Embryonic facial prominence (tissue), 1 donor: ENCODE data around the gene MLLT3.

Experiments
- DNase-seq: peaks from one replicate; pipeline ENCODE4 v3.0.0-alpha.2; 2016; ENCODE audit errors: extremely low spot score

Gene MLLT3

DNA sequence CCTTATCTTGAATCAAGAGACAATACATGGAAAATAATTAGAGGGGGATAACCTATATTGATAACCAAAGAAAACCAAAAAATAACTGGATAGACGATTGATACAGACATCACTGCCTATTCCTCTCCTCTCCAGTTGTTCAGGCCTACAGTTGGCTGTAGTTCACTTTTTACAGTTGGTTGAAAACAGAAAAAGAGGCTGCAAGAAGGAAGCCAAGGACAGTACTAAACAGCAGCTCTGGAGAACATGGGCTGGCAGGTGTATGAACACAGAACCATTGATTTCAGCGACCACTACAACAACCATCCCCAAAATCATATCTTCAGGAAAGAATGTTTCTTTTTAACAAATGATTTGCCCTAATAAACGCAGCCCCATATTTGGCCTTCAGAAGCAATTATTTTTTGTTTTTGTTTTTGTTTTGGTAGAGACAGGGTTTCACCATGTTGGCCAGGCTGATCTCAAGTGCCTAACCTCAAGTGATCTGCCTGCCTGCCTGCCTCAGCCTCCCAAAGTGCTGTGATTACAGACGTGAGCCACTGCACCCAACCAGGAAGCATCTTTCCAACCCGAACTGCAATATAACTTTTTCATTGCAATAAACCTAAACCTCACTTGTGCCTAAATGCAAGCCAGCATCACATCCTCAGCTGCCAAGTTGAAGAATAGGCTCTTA lies 64.3 kb downstream of the MLLT3 start:
- no peak for DNase-seq

DNA sequence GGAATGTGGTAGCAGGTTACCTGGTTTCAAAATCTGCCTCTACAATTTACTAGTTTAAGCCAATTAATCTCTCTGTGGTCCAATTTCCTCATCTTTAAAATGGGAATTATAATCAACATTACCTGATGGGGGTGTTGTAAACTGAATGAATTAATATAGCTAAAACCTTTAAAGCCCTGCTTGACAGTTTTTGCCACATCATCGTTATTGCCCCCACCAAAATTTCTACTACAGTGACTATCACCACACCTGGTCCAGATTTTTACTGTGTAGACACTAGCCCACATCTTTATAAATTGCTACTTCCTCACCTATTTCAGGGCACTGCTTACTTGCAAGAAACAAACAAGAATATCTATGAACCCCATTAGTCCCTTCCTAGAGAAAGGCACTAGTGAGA lies 65.0 kb downstream of the MLLT3 start:
- no peak for DNase-seq

DNA sequence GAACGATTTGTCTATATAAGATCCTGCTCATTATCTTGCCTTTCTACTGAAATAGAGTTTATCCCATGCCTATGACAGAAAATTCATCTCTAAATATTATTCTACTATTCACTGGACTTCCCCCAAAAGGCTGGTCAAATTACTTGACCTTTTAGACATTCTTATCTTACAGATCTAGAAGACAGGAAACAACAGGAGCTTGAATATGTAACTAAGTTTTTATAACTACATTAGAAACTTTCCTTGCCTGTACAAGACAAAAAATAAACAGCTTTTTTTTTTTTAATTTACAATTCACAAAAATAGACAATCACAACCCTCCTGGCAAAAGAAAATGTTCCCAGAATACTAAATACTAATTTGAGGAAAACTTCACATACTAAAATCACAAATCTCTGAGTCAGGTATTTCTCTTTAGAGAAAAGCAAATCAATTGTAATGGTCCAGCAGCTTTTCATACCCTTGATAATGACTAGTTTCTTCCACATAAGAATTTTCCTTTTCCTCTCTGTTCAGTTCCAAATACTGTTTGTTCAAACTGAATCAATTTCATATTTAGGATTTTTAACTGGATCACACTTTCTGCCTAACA lies 68.6 kb downstream of the MLLT3 start:
- no peak for DNase-seq

DNA sequence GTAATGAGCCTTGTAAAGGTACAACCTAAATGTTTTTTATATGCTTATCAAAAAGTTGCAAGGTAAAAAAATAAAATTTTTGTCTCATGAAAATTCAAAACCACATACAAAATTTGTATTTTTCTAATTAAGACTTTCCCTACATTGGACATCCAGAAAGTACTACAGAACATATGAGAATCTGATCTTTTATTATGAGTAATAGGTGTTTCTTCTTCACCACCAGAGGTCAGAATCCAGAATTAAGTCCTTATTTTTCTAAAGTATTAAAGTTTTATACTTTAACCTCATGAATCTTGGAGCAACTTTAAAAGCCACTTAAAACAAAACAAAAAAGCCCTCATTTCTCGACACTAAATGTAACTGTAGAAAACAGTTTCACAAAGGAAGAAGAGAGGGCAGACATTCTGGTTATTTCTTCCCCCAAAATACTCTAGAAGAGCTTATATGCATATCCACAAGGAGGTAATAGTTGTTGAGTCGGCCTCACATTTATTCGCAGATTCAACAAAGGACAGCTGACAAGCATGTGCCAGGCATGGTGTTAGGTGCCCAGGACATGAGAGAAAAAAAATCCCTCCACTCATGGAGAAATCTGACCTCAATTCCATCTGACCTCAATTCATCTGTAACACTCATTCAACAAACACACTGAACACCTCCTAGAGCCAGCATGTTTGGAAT lies 69.3 kb downstream of the MLLT3 start:
- DNase-seq, result no peak

DNA sequence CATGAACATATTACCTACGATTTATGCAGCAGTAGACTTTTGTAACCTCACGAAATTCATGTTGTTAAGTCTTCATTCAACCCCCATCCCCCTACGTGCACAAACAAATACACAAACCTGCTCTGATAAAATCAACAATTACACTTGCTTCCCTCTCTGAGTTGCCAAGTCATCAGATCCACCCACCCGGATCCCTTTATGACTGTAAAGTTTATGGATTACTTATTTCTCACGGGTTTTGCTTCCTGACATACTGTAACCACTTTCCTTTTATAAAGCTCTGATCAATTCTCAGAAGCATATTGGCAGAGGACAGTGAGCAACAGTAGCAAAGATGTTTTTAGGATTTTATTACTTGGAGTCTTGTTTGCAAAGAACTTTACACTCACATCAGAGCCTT lies 70.5 kb downstream of the MLLT3 start:
- DNase-seq, result no peak

DNA sequence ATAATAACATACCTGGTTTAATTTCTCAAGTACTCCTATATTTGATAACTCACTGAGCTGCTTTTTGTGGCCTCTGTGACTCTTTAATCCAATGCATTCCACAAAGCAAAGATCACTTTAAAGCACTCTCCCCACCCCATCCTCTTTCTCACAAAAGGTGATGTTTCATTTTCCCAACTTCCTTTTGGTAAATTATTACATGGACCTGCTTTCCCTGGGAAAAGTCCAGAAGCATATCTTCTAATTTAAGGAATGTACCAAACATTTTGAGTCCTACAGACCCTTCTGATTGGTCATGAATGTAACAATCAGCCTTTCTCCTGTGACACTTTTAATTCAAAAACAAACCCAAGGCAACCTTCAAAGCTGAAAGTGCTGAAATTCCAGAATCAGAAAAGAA lies 71.1 kb downstream of the MLLT3 start:
- no peak for DNase-seq

DNA sequence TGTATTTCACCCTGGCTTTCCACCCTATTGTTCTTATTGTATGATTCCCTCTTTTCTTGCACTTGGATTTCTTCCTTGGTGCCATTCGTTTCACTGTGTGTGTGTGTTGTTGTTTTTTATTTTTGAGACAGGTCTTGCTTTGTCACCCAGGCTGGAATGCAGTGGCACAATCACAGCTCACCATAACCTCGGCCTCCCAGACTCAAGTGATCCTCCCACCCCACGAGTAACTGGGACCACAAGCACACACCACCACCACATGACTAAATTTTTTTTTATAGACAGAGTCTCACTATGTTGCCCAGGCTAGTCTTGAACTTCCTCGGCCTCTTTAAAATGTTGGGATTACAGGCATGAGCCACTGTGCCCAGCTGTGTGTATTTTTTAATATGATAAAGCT lies 72.0 kb downstream of the MLLT3 start:
- DNase-seq, result no peak

DNA sequence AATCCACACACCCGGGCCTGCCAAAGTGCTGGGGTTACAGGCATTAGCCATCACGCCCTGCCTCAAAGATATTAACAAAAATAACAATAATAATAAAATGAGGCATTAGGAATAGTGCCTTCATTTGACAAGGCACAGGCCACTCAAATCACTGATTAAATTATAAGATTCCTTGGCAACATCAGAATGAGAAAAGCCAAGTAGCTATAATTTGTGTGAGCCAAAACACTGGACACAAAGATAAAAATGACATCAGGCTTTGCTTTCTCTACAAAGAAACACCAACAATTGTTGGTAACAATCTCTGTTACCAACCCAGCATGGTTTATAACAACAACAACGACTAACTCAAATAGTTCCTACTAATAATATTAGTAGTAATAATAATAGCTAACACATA lies 73.2 kb downstream of the MLLT3 start:
- DNase-seq, result no peak

DNA sequence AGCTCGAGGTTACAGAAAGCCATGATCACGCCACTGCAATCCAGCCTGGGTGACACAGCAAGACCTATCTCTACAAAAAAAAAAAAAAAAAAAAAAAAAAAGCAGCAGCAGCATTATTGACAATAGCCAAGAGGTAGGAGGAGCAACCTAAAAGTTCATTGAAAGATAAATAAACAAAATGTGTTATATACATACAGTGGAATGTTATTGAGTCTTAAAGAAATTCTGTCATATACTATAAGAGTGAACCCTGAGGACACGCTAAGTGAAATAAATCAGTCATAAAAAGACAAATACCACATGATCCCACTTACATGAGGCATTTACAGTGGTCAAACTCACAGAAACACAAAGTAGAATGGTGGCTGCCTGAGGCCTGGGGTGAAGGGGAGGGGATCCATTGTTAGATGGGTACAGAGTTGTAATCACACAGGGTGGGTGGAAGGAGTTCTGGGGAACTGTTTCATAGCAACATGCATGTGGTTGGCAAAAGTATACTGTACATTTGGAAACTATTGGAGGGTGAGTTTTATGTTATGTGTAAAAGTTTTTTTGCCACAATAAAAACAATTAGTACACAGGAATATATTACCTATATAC lies 77.2 kb downstream of the MLLT3 start:
- no peak for DNase-seq

DNA sequence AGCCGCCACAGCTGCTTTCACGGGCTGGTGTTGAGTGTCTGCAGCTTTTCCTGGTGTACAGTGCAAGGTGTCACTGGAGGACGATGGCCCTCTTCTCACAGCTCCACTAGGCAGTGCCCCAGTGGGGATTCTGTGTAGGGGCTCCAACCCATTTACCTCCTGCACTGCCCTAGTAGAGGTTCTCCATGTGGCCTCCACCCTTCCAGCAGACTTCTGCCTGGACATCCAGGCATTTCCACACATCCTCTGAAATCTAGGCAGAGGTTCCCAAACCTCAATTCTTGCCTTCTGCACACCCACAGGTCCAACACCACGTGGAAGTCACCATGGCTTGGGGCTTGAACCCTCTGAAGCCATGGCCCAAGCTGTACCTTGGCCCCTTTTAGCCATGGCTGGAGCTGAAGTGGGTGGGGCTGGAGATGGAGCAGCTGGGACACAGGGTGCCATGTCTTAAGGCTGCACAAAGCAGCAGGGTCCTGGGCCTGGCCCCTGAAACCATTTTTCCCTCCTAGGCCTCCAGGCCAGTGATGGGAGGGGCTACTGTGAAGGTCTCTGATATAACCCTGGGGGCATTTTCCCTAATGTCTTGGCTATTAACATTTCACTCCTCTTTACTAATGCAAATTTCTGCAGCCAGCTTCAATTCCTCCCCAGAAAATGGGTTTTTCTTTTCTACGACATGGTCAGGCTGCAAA lies 82.0 kb downstream of the MLLT3 start:
- DNase-seq, result no peak

DNA sequence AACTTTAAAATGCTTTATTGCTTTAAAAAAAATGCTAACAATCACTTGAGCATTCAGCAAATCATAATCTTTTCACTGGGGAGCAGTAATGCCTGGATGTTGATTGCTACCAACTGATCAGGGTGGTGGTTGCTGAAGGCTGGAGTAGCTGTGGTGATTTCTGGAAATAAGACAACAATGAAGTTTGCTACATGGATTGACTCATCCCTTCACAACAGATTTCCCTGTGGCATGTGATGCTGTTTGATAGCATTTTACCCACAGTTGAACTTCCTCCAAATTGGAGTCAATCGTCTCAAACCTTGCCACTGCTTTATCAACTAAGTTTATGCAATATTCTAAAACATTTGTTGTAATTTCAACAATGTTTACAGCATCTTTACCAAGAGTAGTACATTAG lies 83.3 kb downstream of the MLLT3 start:
- no peak for DNase-seq

DNA sequence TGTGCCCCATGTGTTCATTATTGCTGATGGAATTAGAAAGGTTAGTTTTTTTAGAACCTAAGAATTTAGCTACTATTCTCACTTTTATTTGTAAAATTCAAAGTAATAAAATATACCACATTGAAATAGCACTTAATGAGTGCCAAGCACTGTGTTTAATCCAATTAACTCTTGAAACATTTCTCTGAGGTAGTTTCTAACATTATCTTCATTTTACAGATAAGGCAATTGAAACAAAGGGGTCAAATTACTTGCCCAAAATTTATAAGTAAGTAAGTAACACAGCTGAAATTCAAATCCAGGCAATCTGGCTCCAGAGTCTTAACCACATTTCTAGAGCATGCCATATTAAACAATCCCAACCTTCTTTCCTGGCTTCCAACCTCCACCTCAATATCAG lies 84.2 kb downstream of the MLLT3 start:
- DNase-seq, result no peak

DNA sequence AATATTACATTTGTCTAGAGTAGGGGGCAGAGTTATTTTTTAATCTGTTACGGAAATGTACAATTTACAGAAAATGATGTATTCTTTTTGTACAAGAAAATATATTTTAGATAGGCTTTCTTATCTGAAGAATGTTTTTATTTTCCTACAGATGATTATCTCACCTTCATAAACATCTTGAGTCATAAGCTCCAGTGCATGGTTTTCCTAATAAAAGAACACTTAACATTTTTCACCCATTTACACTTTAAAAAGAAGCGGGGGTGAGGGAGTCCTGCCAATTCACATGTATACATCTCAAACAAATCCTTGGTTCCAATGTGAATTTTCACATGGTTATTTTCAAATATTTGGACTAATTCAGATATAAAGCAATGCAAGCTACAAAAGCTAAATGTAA lies 85.0 kb downstream of the MLLT3 start:
- no peak for DNase-seq

DNA sequence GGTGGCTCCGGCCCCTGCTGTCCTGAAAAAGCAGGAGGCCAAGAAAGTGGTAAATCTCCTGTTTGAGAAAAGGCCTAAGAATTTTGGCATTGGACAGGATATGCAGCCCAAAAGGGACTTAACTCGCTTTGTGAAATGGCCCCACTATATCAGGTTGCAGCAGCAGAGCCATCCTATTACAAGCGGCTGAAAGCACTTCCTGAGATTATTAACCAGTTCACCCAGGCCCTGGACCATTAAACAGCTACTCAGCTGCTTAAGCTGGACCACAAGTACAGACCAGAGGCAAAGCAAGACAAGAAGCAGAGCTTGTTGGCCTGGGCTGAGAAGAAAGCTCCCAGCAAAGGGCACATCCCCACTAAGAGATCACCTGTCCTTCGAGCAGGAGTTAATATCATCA lies 89.7 kb downstream of the MLLT3 start:
- no peak for DNase-seq

DNA sequence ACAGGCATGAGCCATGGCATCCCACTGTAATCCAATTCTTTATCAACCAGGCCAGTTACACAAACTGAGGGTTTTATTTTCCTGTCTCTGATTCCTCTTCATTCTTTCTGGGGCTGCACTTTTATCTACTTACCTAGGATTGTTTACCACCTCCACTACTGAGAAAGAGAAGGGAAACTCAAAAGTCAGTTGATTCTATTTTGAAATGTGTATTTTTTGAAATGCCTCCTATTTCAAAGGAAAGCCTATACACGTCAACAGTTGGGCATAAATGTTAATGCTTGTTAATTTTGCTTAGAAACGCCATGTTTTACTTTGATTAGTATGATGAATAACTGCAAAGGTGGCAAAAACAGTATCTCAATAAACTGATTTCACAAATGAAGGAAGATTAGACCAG lies 92.5 kb downstream of the MLLT3 start:
- DNase-seq, result no peak

DNA sequence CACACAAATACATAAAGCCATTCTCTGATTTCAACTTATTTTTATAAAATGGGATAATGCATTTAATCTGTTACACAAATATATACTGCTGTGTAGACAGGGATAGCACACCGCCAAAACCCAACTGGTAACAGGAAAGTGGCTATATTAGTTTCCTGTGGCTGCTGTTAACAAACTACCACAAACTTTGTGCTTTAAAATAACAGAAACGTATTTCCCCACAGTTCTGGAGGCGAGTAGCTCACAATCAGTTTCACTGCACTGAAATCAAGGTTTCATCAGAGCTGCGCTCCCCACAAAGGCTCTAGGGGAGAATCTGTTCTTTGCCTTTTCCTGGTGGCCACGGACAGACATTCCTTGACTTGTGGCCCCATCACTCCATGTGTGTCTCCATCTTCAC lies 94.0 kb downstream of the MLLT3 start:
- DNase-seq, result no peak

DNA sequence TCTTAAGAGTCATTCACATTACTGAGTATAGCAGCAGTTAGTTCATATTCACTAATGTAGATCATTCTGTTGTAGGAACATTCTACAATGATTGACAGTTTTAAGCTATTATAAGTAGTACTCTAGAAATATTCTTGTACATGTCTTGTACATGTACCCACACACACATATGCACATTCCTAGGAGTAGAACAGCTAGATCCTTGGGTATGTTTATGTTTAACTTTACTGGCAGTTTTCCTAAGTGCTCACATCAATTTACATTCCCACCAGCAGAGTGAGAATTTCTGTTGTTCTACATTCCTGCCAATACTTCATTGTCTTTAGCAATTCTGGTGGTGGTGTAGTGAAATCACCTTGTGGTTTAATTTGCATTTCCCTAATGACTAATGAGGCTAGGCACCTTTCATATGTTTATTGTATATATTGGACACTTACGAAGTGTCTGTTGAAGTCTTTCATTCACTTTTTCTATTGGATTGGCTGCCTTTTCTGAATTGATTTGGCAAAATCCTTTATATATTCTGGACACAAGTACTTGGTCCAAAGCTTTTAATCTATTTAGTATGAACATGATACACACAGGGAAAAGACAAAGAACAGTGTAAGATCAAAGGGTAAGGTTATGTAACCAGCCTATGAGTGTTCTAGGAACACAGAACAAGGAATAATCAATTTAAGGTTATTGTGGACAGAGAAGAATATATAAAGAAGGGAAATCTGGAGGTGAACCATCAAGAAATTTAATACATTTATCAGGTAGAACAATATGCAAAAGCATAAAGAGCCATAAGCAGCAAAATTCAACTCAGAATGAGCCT lies 95.6 kb downstream of the MLLT3 start:
- DNase-seq, result no peak

DNA sequence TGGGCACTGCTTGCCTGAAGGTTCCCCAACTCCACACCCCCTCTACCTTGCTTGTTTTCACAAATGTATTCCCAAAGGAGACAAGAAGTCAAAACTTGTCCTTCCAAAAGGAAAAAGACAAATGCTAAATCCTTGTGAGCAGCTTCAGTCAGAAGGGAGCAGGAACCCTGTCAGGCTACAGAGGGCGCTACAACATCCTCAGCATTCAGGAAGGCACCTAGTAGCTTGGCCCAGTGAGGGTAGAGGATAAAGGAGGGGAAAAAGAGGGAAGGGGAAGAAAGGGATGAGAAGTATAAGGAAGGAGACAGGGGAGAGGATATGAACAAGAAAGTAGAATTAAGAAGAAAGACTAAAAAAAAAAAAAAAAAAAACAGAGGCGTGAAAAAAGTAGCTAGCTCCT lies 97.5 kb downstream of the MLLT3 start:
- no peak for DNase-seq

DNA sequence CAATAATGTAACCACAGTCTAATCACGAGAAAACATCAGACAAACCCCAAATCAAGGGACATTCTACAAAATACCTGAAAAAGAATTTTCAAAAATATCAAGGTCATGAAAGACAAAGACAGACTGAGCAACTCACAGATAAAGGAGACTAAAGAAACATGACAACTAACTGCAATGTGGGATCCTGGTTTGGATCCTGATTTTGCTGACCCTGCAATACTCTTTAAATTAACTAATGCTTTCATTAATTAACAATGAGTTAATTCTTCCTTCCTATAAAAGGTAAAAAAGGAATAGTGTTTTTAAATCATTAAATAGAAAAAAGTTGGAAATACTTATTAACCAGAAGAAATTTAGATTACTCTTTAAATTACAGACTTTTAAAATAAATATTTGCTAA lies 103.6 kb downstream of the MLLT3 start:
- DNase-seq, result no peak

DNA sequence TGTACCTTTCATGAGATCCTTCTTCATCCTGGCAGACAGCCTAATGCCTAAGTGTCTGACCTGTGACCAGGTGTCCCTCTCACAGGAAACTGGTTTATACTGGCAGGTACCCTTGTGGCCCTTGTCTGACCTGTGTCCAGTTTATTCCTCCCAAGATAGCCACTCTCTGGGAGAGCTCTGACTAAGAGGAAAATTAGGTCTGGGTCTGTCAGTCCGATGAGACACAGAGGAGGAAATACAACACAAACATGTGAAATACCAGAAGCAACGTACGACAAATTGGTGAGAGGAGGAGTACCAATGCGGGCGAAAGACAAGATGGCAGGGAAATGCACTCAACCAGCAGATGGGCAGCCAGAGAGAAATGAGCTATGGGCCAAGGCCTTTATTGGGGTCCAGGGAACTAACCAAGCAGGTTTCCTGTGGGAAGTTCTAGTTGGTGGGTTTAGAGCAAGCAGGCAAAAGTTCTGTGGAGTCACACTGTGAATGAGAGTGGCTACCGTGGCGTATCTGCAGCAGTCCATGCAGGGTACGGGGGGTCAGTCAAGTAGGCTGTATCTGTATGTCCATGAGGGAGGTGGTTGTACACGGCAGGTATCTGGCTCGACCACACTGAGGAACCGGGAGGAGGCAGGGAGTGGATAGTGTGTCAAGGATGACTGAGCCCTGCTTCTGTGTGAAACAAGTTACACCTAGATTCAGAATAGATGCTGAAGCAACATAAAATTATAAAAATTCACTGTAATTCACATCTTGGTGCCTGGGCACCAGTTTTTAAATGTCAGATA lies 109.0 kb downstream of the MLLT3 start:
- DNase-seq, result no peak

DNA sequence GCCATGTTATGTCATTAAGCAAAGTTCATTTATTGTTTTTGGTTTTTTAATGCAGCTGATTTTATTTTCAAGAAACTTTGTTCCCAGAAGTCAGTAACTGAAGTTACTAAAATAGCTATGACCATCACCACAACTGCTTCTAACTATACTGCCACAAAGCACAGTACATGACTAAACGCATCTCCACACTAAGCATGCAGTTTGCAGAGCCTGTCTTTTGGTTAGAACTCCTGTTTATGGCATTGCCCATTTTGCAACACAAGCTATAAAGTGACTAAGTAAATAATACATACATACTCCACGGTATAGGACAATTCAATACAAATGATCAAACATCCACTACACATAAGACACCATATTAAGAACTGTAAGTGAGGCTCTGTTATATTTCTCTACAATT lies 109.7 kb downstream of the MLLT3 start:
- no peak for DNase-seq
